Dermis microvascular lymphatic vessel endothelial cell (primary cell): Measurements from ENCODE around the gene WBP1. TPM values are rescaled to one million over a fixed set of nuclear protein-coding genes. Genes with fewer than 3 reads are reported as not detected.
"Not testable (repeated sequence)": the region's sequence is repeated elsewhere in the genome, so short reads cannot be mapped to it uniquely, and the experiment has no call there.

ENCODE experiments used
- DNase-seq, 2 donors: peaks; one replicate each; pipeline versions ENCODE4 v3.0.0 to v3.0.0-alpha.2; 2010; ENCODE audit warnings: low read depth in 2 of 2
- total RNA-seq: library from RNA; depleted of rRNA; stranded (reverse); fragments of >200 nt; gene quantifications from 2 replicates; pipeline ENCODE4 v1.2.1, GENCODE V29; 2014

The WBP1 gene
- total RNA-seq, 1 donor from 2014 or later: 35.3 TPM

DNA sequence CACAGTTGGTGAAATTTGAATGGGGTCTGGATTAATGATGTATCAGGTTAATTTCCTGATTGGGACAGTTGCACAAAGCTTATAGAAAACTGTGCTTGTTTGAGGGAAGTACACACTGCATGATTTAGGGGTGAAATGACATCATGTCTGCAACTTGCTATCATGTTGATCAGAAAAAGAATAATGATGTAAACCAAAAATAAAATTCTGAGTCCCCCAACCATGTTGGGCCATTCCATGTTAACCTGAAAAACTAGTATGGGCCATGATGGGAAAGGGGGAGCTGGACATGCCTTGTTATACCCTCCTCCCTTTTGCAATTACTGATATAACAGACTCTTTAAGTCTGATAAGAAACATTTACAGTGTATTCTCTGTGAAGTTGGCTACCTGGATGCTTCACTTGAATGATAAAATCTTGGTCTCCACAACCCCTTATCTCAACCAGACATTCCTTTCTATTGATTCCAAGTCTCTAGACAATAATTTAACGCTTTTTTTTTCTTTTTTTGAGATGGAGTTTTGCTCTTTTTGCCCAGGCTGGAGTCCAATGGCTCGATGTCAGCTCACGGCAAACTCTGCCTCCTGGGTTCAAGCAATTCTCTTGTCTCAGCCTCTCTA, 7.6 kb upstream of the WBP1 start:
- DNase-seq: no peak

DNA sequence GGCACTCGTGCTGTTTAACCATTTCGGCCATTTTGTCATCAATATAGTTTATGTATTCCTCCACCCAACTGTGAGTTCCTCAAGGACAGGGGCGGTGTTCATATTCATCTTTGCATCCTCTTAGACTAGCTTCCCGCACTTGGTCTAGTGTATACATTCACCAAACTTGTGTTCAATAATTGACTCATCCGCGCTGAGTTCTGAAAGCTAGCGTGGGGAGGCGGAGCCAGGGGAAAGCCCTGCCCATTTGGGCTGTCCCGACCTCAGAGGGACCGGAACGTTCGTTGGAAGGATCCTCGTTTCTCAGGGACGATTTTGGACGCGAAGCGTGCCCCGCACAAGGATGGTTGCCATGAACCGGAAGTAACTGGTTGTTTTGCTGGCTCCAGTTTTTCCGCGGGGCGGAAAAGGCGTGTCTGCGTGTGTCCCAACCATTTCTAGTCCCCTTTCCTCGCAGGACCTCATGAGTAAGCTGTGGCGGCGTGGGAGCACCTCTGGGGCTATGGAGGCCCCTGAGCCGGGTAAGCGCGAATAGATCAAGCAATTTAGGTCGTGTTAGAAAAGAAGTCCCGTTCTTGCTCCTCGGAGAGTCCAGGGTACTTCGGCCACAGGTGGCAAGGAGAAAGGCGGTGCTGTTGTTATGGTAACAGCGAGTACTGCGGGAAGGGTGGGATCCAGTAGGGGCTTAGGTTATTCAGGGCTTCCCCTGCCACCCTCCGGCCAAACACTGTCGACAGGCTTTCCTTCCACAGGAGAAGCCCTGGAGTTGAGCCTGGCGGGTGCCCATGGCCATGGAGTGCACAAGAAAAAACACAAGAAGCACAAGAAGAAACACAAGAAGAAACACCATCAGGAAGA, 3.4 kb upstream of the WBP1 start, which contains the start of gene INO80B:
INO80B (plus strand) TSS at position 434 of the 858 bp plus-strand sequence; CDS start at position 464, 30 bp downstream.
- DNase-seq: peak; percentile 98

DNA sequence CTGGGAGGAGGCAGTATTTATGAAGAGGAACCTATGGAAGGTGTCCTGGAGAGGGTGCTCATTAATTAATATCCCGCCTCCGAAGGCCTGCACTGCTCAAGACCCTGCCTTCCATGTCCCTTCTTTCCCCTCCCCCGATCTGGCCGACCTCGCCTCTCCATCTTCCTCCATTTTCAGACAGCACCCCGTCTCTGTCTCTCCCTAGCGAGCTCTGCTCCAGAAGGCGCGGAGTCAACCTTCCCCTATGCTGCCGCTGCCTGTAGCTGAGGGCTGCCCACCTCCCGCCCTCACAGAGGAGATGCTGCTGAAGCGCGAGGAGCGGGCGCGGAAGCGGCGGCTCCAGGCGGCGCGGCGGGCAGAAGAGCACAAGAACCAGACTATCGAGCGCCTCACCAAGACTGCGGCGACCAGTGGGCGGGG, 1.1 kb upstream of the WBP1 start:
- DNase-seq: no peak

DNA sequence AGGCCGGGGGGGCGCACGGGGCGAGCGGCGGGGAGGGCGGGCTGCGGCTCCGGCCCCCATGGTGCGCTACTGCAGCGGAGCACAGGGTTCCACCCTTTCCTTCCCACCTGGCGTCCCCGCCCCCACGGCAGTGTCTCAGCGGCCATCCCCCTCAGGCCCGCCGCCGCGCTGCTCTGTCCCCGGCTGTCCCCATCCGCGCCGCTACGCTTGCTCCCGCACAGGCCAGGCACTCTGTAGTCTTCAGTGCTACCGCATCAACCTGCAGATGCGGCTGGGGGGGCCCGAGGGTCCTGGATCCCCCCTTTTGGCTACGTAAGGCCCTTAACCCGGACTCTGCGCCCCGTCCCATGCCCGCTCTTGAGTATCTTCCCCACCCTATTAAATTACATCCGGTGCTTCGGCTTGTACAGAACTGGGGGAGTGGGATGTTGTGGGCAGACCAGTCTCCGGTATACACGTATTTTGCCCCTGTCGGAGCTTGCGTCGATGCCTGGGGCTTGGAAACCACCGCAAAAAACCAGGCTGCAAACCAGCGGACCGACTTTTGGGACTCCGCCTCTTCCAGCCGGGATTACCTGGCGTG, 598 bp upstream of the WBP1 start:
- DNase-seq: peak in 1 of 2 donors; percentile 69

DNA sequence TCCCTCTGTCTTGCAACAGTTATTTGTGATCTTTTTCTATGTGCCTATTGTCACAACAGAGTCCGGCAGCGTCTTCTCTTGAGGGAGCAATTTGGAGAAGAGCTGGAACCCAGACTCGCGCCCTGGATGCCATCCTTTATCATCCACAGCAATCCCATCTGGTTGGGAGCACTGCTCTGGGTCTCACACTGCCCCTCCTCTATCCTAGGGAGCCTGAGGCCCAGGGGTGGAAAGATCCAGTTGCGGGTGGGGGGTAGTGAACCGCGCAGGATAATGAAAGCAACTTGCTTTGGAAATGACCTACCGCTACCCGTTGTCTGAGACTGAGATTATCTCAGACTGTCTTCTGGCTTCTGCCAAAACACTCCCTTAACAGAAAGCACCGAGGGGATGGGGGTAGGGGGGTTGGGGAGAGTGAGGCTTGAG, 713 bp downstream of the WBP1 start:
- no peak for DNase-seq

DNA sequence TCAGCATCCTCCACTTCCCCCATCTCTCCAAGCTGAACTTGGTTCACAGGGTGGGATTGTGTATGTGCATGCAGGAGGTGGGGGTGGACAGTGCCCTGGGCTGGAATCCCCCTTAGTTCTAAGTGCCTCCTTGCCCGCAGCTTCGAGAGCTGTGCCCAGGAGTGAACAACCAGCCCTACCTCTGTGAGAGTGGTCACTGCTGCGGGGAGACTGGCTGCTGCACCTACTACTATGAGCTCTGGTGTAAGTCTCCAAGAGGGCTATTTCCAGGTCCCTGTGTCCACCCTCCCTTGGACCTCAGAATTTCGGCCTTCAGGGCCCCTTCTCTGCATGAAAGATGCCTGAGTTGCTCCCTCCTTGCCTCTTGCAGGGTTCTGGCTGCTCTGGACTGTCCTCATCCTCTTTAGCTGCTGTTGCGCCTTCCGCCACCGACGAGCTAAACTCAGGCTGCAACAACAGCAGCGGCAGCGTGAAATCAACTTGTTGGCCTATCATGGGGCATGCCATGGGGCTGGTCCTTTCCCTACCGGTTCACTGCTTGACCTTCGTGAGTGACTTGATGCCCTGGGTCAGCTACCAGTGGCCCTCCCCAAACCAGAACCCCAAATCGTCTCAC, 1.4 kb downstream of the WBP1 start:
- not testable (repeated sequence) for DNase-seq

DNA sequence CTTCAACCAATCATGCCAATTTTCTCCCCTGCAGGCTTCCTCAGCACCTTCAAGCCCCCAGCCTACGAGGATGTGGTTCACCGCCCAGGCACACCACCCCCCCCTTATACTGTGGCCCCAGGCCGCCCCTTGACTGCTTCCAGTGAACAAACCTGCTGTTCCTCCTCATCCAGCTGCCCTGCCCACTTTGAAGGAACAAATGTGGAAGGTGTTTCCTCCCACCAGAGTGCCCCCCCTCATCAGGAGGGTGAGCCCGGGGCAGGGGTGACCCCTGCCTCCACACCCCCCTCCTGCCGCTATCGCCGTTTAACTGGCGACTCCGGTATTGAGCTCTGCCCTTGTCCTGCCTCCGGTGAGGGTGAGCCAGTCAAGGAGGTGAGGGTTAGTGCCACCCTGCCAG, 1.9 kb downstream of the WBP1 start:
- DNase-seq: not testable (repeated sequence)

DNA sequence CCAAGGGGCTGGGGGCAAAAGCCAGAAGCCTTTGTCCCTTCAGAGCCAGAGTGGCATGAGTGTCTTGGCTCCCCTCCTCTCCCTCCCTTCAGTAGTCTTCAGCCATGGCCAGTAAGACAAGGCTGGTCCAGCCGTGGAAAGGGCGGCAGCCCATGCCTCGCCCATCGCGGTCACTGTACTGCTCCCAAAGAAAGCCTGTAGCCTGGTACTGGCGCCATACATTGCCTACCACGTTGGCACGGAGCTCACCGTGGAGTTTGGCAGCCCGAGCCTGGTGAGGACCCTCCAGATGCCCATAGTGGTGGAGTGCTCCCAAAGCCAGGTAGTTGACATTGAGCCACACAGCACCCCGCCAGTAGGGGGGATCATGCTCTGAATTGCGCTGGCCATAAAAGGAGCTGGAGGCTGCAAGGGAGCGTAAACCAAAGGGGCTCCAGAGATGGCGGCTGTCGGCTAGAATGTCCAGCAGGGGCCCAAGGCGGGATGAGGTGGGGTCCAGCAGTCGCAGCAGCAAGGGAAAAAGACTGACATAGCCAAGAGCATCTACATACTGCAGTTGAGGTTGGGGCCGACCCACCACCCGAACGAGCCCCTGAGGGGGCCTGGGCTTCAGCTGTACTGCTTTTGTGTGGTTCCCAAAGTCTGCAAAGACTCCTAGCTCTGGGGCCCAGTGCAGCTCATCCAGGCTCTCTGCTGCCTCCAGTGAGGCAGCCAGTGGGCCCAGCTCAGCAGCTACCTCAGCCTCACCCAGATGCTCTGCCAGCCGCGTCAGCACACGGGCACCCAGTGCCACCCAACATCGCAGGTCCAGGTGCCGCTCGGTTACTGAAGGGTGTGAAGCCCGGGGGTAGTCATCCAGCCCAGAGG, 3.2 kb downstream of the WBP1 start:
- no peak for DNase-seq

DNA sequence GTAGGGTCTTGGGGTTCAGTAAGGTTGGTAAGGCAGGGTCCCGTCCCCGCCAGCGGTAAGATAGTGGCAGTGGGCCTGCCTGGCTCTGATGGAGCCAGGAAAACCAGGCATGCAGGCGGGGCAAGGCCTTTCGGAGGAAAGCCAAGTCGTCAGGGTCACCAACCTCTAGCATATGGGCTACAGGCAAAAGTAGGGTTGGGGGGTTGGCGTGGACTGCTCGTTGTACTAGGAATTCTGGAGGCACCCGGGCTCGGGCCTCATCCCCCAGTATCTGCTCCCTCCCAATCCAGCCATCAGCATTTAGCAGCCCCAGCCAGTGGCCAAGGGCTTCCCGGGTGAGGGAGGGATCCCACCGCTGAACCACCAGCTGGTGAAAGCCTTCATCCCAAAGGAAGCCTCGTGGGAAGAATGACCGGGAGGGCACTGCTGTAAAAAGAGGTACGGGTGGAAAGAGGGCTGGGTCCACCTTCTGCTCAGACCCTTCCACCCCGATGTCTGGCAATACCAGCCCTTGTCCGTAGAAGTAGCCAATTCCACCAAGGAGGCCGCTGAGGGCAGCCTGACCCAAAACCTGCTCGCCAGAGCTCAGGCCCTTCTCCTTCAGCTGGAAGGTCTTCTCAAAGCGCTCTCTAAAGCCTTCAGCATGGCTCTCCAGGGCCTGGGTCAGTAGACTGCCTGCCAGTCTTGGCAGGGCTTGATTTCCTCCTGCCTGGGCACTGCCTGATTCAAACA, 4.0 kb downstream of the WBP1 start:
- DNase-seq: no peak

DNA sequence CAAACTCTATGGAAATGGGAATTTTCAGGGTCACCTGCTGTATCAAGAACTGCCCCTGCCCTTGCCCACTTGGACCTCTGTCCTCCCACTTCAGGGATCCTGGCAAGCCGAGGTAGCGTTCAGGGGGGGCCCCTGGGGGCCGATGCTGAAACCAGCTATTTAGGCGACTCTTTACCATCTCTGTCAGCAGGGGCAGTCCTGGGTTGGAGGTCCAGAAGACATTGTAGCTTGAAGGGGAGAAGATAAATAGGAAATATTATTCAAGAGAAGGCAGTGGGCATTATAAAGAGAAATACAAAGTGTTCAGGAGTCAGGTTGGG, 4.5 kb downstream of the WBP1 start:
- DNase-seq: no peak

DNA sequence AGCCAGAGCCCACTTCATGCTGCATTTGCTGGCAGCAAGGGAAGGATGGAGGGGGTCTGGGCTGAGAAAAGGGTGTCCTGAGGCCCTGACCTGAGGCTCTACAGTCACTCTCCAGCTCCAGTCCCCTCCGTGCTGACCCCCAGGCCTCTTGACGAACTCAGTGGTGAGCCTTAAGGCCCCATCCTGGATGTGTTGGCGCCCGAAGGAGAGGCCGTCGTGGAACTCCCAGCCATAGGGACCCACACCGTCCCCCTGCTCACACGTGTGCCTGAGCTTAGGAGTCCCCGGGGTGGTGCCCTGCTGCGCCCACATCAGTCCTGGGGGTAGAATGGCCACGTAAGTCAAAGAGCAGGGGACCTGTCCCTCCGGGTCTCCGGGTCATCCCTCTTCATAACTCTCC, 6.2 kb downstream of the WBP1 start:
- DNase-seq: no peak

DNA sequence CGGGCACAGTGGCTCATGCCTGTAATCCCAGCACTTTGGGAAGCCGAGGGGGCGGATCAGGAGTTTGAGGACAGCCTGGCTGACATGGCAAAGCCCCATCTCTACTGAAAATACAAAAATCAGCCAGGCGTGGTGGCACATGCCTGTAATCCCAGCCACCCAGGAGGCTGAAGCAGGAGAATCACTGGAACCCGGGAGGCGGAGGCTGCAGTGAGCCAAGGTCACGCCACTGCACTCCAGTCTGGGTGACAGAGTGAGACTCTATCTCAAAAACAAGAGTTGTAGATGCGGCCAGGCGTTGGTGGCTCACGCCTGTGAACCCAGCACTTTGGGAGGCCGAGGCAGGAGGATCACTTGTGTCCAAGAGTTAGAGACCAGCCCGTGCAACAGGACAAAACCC, 12.5 kb downstream of the WBP1 start:
- not testable (repeated sequence) for DNase-seq

DNA sequence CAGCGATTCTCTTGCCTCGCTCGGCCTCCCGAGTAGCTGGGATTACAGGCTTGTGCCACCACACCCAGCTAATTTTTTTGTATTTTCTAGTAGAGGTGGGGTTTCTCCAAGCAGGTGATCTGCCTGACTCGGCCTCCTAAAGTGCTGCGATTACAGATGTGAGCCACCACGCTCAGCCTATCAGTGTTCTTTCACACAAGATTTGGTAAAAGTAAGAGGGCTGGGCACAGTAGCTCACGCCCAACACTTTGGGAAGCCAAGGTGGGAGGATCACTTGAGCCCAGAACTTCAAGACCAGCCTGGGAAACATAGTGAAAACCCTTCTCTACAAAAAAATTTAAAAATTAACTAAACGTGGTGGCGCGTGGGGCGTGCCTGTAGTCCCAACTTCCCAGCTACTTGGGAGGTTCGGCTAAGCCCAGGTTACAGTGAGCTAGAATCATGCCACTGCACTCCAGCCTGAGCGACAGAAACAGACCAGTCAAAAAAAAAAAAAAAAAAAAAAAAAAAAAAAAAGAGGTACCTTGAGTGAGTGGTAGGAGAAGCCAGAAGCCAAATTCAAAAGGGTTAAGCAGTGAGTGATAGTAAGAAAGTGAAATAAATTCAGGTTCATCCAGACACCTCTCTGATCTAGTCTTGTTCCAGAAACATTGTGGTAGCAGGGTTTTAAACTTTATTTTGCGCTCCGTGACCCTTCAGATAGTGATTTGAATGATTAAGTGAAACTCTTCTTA, 13.3 kb downstream of the WBP1 start:
- DNase-seq: no peak

DNA sequence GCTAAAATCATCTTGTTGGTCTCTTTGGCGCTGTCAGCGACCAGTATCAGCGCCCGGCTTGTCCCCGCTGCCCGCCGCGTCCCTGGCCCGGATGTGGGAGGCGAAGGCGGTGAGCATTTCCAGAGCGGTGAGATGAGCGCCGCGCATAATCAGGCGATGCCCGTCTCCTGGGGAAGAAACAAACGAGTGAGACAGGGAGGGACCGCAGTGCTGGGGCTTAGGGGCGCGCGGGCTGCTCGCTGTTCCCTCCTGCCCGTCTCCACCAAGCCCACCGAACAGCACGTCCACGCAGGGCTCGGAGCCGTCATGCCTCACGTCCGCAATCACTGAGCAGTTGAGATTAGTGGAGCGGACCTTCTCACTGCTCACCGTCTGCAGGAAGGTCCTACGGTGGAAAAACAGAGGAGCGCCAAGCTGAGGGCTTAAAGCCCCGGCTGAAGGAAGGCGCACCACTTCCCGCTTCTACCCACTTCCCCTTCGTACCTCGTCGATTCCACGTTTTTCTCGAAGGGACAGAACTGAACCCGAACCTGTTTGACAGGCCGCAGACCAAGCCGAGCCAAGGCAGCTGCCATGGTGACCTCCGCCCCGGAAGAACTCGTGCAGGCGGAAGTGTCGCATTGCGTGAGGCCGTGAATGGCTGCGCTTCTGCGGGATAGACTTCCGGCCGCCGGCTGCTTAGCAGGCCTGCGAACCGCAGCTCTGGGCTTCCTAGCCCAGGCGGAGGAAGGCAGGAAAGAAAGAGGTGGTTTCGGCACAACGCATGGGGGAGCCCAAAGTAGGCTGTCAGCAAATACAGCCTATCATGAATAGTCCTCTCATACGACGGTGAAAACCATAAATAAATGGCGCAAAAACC, 14.1 kb downstream of the WBP1 start, which contains the start of gene MRPL53:
MRPL53 (minus strand) TSS at position 595 of the 859 bp plus-strand sequence; CDS start at position 575, 20 bp downstream.
- peak; percentile 87 to 94 for DNase-seq

DNA sequence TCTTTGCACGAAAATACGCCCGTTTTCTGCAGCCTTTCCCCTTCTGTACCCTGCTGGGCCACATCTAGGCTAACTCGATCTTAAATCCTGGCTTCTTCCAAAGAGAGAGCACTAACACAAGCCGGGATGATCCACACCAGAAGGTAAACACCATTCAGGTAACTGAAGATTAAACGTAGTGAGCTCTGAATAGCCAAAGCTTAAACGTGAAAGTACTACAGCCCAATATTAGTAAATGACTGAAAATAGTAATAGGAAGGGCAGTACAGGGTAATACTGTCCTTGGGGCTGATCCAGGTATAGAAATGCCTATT, 14.7 kb downstream of the WBP1 start:
- DNase-seq: no peak

DNA sequence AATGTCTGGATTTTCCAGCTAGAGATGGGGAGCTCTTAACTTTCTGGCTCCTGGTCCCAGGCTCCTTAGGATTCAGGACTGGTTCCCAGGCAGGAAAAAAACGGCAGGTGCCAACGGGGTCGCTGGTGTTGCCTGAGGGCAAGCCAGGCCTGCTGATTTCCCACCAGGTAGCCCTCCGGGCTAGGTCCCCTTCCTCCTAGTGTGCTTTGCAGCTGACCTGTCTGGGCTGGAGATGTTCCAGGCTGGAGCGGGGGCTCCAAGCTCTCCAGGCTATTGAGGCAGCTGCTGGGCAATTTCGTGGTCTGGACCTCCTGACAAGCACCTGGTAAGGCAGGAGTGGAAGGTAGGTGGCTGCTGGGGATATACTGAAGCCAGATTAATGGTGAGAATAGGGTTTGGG, 16.2 kb downstream of the WBP1 start:
- no peak for DNase-seq

DNA sequence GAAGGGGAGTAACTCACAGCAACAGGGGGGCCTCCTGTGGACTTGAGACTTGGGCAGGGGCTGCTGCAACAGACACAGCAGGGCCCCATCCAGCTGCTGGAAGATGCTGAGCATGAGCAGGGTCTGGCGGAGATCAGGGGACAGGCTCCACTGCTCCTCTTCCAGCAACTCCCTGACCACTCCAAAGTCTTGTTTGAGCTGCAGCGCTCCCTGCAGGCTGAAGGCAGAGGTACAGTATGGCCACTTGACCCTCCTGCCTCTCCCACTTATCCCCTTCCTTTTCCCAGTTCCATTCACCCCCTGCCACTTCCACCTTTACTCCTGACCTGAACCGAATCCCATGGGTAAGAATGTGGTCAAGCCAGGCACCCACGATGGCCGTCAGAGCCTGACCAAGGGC, 16.7 kb downstream of the WBP1 start:
- DNase-seq: no peak

DNA sequence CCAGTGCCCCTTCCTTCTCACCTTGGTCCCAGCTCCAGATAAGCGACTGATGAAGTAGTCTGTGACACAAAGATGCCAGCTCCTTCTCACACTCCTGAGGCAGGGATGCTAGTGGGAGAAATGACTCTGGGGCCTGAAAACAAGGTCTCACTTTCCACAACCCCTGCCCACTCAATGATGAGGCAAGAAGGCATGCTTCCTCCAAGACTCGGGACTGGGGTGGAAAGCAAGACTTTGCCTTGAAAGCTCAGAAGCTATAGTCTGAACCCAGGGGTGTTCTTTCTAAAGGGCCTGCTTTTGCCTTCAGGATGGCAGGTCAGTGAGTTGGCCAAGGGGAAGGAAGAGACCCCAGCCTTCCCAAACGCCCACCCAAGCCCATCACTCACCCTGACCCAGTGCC, 23.2 kb downstream of the WBP1 start:
- no peak for DNase-seq
